Left hindlimb (tissue), 1 donor: ENCODE data around the gene OVOL3.

Source experiments
- DNase-seq: peaks from one replicate; pipeline ENCODE4 v3.0.0-alpha.2; 2018

The OVOL3 gene

GRCh38 chr19:36136964-36137686, 26.2 kb downstream of the OVOL3 start:
- DNase-seq, result no peak

- no peak for DNase-seq
Observed at GRCh38 chr19:36139120-36139472, 28.2 kb downstream of the OVOL3 start.

- peak; percentile 98 for DNase-seq
Observed at GRCh38 chr19:36139473-36140303, 28.7 kb downstream of the OVOL3 start, which contains the start of gene CAPNS1. Gene CAPNS1, plus strand, starts transcription at chr19:36140066. Its CDS starts 946 bp downstream, at chr19:36141012.

GRCh38 chr19:36140304-36141038, 29.5 kb downstream of the OVOL3 start:
- peak; percentile 80 for DNase-seq

- DNase-seq, result peak; percentile 84
Observed at GRCh38 chr19:36141039-36141927, 30.3 kb downstream of the OVOL3 start.

- DNase-seq, result no peak
Observed at GRCh38 chr19:36142046-36142445, 31.1 kb downstream of the OVOL3 start.

GRCh38 chr19:36142496-36142895, 31.6 kb downstream of the OVOL3 start:
- no peak for DNase-seq

GRCh38 chr19:36144624-36145023, 33.7 kb downstream of the OVOL3 start:
- DNase-seq, result no peak

- no peak for DNase-seq
Observed at GRCh38 chr19:36149673-36150406, 38.9 kb downstream of the OVOL3 start.

- no peak for DNase-seq
Observed at GRCh38 chr19:36150586-36150985, 39.6 kb downstream of the OVOL3 start.

GRCh38 chr19:36151144-36152018, 40.4 kb downstream of the OVOL3 start:
- DNase-seq, result peak; percentile 80

- peak; percentile 50 for DNase-seq
Observed at GRCh38 chr19:36152019-36152351, 41.0 kb downstream of the OVOL3 start.

GRCh38 chr19:36152352-36153091, 41.6 kb downstream of the OVOL3 start, which contains the start of gene COX7A1:
Gene COX7A1, minus strand, starts transcription at chr19:36152447. Its CDS starts 40 bp downstream, at chr19:36152407.
- DNase-seq, result peak; percentile 83

GRCh38 chr19:36153126-36153525, 42.2 kb downstream of the OVOL3 start:
- no peak for DNase-seq

- DNase-seq, result no peak
Observed at GRCh38 chr19:36160821-36161596, 50.1 kb downstream of the OVOL3 start.
